ENCODE measurements around the gene DUT. TPM values are rescaled to one million over a fixed set of nuclear protein-coding genes. Genes with fewer than 3 reads are reported as not detected.

The DUT gene
- total RNA-seq, 1 experiment from 2014 or later, result 97.0 TPM

GRCh38 chr15:48340111-48340510 is 8.9 kb downstream of the DUT start:
- Histone ChIP-seq H3K9me3 (replicated peaks) (no peaks in the 10 kb centered on the region), H3K4me1 (no peaks in the 10 kb centered on the region), H3K27me3 (no peaks in the 10 kb centered on the region), H3K27ac (no peak overlapping the region), H3K4me3 (no peak overlapping the region), H3K36me3 (peaks cover 25% of the 10 kb centered on the region)
- no peak for DNase-seq

DNA sequence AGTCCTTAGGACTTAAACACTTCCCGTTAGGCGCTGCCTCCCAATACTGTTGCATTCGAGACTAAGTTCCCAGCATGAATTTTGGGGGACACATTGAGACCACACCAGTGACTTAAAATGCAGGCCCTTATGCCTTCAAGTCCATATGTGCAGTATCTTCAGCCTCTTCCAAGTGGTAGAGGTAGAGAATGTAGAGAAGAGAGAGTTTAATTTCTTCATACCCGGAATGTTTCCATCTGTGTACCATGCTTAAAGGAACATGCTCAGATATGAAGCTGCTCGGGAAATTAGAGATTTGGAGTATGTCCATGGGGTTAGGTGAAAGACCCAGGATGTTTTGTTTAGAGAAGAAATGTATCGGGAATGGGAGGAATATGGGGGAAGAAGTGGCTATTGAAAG is 12.6 kb downstream of the DUT start:
- Histone ChIP-seq H3K27ac (no peak overlapping the region), H3K27me3 (no peaks in the 10 kb centered on the region), H3K4me3 (no peak overlapping the region), H3K9me3 (replicated peaks) (no peaks in the 10 kb centered on the region), H3K36me3 (peaks cover 23% of the 10 kb centered on the region), H3K4me1 (no peaks in the 10 kb centered on the region)
- DNase-seq, result no peak

DNA sequence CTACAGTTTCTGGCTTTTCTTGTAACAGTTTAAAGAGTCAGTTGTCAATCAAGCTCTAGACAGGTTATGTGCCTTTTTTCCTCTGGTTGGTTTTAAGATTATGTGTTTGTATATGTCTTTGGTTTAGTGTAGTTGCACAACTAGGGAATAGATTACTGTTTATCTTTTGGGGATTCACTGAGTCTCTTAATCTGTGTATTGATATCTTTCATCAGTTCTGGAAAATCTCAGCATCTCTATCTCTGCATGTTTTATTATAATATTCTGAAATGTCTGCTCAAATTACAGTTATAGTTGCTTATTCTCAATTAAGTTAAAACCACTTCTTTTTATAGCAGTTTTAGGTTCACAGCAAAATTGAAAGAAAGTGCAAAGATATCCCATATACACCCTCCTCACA is 14.3 kb downstream of the DUT start:
- no peaks in the 10 kb centered on the region for H3K27me3 ChIP-seq
- no peak for DNase-seq
- peaks cover 19% of the 10 kb centered on the region for H3K36me3 ChIP-seq
- H3K9me3 ChIP-seq (replicated peaks), result no peaks in the 10 kb centered on the region
- no peak overlapping the region for H3K4me3 ChIP-seq
- no peaks in the 10 kb centered on the region for H3K4me1 ChIP-seq
- H3K27ac ChIP-seq, result no peak overlapping the region

DNA sequence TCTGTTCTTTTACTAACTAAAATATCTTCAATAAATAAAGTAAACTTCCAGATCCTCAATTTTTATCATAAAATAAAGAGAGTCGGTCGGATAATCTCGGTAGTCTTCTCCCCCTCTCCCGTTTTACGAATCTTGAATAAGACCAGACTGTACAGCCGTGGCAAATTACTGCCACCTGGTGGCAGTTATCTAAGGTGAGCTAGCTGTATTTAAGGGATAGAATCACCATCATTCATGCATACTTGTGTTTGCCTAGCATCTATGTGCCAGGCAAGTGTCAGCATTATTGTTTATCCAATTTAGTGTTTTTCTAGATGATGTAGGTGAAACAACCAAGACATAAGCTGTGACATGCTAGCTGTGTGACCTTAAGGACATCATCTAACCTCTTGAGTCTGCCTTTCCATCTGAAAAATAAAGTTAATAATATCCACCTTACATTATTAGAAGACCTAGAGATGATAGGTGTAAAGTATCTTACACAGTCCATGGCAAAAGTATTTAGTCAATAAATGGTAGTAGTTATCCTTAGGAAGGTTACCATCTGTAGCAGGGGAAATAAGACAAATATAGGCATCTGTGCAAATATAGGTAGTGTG is 21.3 kb downstream of the DUT start:
- H3K27ac ChIP-seq, result no peak overlapping the region
- no peaks in the 10 kb centered on the region for H3K4me1 ChIP-seq
- H3K27me3 ChIP-seq, result no peaks in the 10 kb centered on the region
- DNase-seq, result peak; percentile 49 to 81
- no peaks in the 10 kb centered on the region for H3K9me3 ChIP-seq (replicated peaks)
- H3K36me3 ChIP-seq, result no peaks in the 10 kb centered on the region
- no peak overlapping the region for H3K4me3 ChIP-seq

DNA sequence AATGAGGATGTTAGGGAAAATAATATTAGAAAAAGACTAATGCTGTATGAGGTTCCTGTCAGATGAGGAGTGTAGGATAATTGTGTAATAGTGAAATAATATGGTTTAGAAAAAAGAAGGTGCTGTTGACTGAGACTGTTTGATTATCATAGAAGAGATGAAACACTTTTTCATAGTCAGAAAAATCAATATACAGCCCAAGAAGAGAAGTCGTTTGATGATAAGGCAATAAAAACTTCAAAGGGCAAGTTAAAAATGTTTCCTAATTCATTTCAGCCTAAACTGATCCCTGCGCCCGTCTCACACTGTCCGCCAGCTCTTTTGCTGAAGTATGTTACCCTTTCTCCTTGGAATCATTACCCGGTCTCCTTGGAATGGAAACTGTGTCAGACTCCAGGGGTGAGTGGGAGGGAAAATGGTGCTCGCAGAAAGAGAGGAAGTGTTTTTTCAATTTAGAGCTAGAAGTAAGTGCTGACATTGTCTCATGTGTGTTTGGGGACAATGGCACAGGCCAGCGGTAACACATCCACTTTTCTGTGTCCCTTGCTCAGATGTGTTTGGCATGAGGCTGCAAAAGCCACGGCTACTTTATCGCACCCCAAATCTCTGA is 23.6 kb downstream of the DUT start:
- no peak for DNase-seq
- Histone ChIP-seq H3K27me3 (no peaks in the 10 kb centered on the region), H3K27ac (no peak overlapping the region), H3K4me1 (no peaks in the 10 kb centered on the region), H3K36me3 (no peaks in the 10 kb centered on the region), H3K4me3 (no peak overlapping the region), H3K9me3 (replicated peaks) (no peaks in the 10 kb centered on the region)

DNA sequence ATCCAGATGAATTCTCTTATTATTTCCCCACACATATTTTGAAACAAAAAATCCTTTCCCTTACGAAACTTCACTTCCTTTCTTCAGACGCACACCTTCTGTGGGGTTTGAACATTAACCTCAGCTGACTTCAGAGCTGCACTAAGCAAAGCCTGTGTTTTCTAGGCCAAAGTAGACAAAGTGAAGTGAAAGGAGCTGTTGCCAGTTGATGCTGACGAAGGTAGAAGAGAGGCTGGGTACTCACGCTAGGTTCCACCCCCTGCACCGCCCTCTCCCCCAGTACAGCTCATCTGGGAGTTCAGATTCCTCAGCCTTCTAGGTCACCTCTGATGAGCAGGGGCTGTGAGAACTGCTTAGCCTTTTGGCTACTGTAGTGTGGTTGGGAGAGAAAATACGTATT is 24.1 kb downstream of the DUT start:
- no peak for DNase-seq
- no peaks in the 10 kb centered on the region for H3K9me3 ChIP-seq (replicated peaks)
- H3K4me3 ChIP-seq, result no peak overlapping the region
- no peak overlapping the region for H3K27ac ChIP-seq
- H3K4me1 ChIP-seq, result no peaks in the 10 kb centered on the region
- no peaks in the 10 kb centered on the region for H3K36me3 ChIP-seq
- no peaks in the 10 kb centered on the region for H3K27me3 ChIP-seq

GRCh38 chr15:48358229-48359152 is 27.3 kb downstream of the DUT start:
- Histone ChIP-seq H3K9me3 (replicated peaks) (no peaks in the 10 kb centered on the region), H3K4me3 (no peak overlapping the region), H3K27ac (no peak overlapping the region), H3K36me3 (no peaks in the 10 kb centered on the region), H3K27me3 (no peaks in the 10 kb centered on the region), H3K4me1 (no peaks in the 10 kb centered on the region)
- DNase-seq, result peak in 1 of 2 experiments; percentile 44

DNA sequence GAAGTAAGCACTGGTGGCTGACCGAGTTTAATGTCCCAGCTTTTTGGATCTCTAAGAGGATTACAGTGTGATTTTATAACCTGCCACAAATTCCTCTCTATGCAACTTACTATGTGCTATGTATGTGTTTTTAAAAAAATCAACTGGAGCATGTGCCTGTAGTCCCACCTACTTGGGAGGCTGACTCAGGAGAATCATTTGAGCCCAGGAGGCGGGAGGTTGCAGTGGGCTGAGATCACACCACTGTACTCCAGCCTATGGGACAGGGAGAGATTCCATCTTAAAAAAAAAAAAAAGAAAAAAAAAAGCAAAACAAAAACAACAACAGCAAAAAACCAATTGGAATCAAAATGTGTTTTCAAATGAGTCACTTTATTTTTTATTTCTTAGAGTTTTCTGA is 29.6 kb downstream of the DUT start:
- no peak overlapping the region for H3K4me3 ChIP-seq
- no peaks in the 10 kb centered on the region for H3K36me3 ChIP-seq
- DNase-seq, result no peak
- H3K27ac ChIP-seq, result no peak overlapping the region
- H3K4me1 ChIP-seq, result no peaks in the 10 kb centered on the region
- H3K9me3 ChIP-seq (replicated peaks), result no peaks in the 10 kb centered on the region
- no peaks in the 10 kb centered on the region for H3K27me3 ChIP-seq

DNA sequence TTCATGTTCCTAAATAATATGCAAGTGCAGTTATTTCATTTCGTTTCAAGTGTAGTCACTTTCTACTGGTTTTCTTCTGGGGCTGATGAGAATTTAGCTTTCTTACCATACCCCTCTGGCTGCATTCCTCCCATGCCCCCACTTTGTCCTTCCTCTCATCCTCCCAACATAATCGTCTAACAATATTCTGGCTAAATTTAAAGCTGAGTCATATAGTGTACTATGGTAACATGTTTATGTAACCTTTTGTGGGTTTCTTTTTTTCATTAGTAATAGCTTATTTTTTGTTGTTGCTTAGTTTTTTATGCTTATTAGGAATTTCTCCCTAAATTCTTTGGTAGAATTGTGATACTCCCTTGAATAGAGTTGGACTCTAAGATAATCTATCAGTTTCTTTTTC is 30.5 kb downstream of the DUT start:
- H3K27me3 ChIP-seq, result no peaks in the 10 kb centered on the region
- no peak for DNase-seq
- H3K27ac ChIP-seq, result no peak overlapping the region
- no peaks in the 10 kb centered on the region for H3K36me3 ChIP-seq
- no peak overlapping the region for H3K4me3 ChIP-seq
- H3K4me1 ChIP-seq, result no peaks in the 10 kb centered on the region
- H3K9me3 ChIP-seq (replicated peaks), result no peaks in the 10 kb centered on the region

- no peak for DNase-seq
- Histone ChIP-seq H3K4me3 (no peak overlapping the region), H3K27me3 (no peaks in the 10 kb centered on the region), H3K4me1 (no peaks in the 10 kb centered on the region), H3K9me3 (replicated peaks) (no peaks in the 10 kb centered on the region), H3K27ac (no peak overlapping the region), H3K36me3 (no peaks in the 10 kb centered on the region)
These were observed 32.2 kb downstream of the DUT start for GRCh38 chr15:48363474-48363873.

- no peaks in the 10 kb centered on the region for H3K36me3 ChIP-seq
- DNase-seq, result no peak
- no peak overlapping the region for H3K4me3 ChIP-seq
- no peaks in the 10 kb centered on the region for H3K9me3 ChIP-seq (replicated peaks)
- H3K27me3 ChIP-seq, result no peaks in the 10 kb centered on the region
- no peak overlapping the region for H3K27ac ChIP-seq
- H3K4me1 ChIP-seq, result peaks cover 4% of the 10 kb centered on the region; the same call in 1 of the 2 replicates
These were observed 34.3 kb downstream of the DUT start for GRCh38 chr15:48365575-48365974.

DNA sequence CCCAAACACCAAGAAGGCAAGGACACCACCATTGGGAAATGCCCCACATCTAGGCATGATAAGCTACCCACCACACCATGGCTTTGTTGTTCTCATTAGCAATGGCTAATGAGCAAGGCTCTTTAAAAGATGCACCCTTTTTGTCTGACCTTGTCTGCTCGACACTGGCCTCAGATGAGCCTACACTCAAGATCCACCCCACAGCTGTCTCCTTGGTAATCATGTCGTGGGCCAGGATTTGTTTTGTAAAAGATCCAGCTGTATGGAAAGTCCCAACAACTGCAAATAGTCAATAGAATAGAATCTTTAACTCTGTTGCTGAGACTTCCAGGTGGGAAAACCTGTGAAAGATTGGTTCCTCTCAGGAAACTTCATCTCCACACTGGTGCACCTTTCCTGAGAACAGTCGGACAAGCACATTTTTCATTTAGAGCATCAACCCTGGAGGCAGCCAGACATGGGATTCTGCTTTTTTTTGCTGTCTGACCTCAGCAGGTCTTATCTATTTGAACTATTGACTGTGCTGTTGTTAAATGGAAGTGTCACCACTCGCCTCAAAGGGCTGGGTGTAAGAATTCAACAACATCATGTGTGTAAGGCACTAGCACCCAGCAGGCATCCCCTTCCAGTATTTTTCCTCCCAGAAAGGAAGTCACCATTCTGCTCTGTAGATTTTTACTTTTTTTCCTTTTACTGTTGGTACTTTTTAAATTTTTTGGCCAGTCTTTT is 35.5 kb downstream of the DUT start:
- no peak for DNase-seq
- H3K27ac ChIP-seq, result no peak overlapping the region
- no peak overlapping the region for H3K4me3 ChIP-seq

DNA sequence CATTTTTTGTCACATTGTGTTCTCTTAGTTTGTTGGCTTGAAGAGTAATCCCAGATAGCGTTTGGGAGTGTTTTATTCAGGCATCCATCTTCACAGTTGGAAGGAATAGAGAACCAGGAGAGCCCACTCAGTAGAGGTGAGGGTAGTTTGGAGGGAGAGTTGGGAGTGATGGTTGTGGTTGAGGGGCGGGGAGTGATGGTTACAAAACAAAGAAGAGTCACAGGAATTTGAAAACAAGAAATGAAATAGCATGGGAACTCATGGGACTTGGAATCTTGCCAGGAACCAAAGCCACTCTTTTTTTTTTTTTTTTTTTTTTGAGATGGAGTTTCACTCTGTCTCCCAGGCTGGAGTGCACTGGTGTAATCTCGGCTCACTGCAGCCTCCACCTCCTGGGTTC is 36.3 kb downstream of the DUT start:
- H3K4me1 ChIP-seq, result peaks cover 10% of the 10 kb centered on the region; the same call in 1 of the 2 replicates
- H3K9me3 ChIP-seq (replicated peaks), result no peaks in the 10 kb centered on the region
- H3K27me3 ChIP-seq, result no peaks in the 10 kb centered on the region
- no peak overlapping the region for H3K27ac ChIP-seq
- H3K4me3 ChIP-seq, result no peak overlapping the region
- H3K36me3 ChIP-seq, result no peaks in the 10 kb centered on the region
- DNase-seq, result peak in 1 of 2 experiments; percentile 20

More for the DNA sequence above, 35.5 kb downstream of the DUT start:
- Histone ChIP-seq H3K27me3 (no peaks in the 10 kb centered on the region), H3K4me1 (peaks cover 10% of the 10 kb centered on the region; the same call in 1 of the 2 replicates), H3K36me3 (no peaks in the 10 kb centered on the region), H3K9me3 (replicated peaks) (no peaks in the 10 kb centered on the region)

GRCh38 chr15:48370460-48370859 is 39.2 kb downstream of the DUT start:
- Histone ChIP-seq H3K36me3 (no peaks in the 10 kb centered on the region), H3K4me1 (peaks cover 10% of the 10 kb centered on the region; the same call in 1 of the 2 replicates), H3K9me3 (replicated peaks) (no peaks in the 10 kb centered on the region), H3K27ac (no peak overlapping the region), H3K27me3 (no peaks in the 10 kb centered on the region), H3K4me3 (no peak overlapping the region)
- DNase-seq, result peak; percentile 49 to 76

DNA sequence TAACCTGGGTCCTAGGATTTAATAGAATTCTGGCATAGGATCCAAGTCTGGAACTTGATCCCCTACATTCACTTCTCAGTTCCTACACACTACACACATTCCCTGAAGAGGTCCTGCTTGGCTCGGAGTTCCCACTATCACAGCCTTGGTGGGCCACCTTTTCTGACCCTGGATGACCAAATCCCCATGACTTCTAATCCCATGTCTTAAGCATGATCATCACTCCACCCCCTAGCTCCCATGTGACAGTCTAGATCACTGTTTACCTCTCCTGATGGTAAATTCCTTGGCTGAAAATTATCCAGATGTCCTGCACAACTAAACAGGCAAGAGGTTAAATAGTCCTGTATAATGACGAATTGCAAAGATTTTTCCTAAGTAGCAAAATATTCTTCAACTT is 40.3 kb downstream of the DUT start:
- H3K27me3 ChIP-seq, result no peaks in the 10 kb centered on the region
- DNase-seq, result no peak
- peaks cover 10% of the 10 kb centered on the region; the same call in 1 of the 2 replicates for H3K4me1 ChIP-seq
- H3K27ac ChIP-seq, result no peak overlapping the region
- H3K9me3 ChIP-seq (replicated peaks), result no peaks in the 10 kb centered on the region
- H3K4me3 ChIP-seq, result no peak overlapping the region
- H3K36me3 ChIP-seq, result no peaks in the 10 kb centered on the region
